Heart left ventricle (tissue), 16 donors: ENCODE data around the gene MAPK11. TPM values are rescaled to one million over a fixed set of nuclear protein-coding genes. Genes with fewer than 3 reads are reported as not detected.

ENCODE experiments used
- ATAC-seq, 4 donors: fragments of 200-7000 bp; cut with Tn5 transposase; one replicate each; pipeline ENCODE4 v1.9.1; 2020 to 2022; ENCODE audit warnings: moderate library complexity in 4 of 4, mild to moderate bottlenecking in 3 of 4, moderate number of reproducible peaks in 1 of 4
- DNase-seq, 5 donors: peaks; one replicate each; pipeline ENCODE4 v3.0.0-alpha.2; 2020
- H3K27ac ChIP-seq, 12 donors: fragments of 200-600 bp; sonication (generic) in 4 of 12; one replicate each; pipeline versions ENCODE4 v1.5.0 to v1.8.0; 2016 to 2022; ENCODE audit warnings: mild to moderate bottlenecking in 2 of 12
- H3K27me3 ChIP-seq, 9 donors: fragments of 200-600 bp; sonication (generic) in 2 of 9; one replicate each; pipeline versions ENCODE4 v1.5.1 to v1.8.0; 2016 to 2022; ENCODE audit warnings: mild to moderate bottlenecking in 3 of 9
- H3K36me3 ChIP-seq, 9 donors: fragments of 200-600 bp; sonication (generic) in 2 of 9; one replicate each; pipeline versions ENCODE4 v1.5.0 to v1.8.0; 2018 to 2022; ENCODE audit warnings: mild to moderate bottlenecking in 2 of 9
- H3K4me1 ChIP-seq, 12 donors: fragments of 200-600 bp; sonication (generic) in 4 of 12; one replicate each; pipeline versions ENCODE4 v1.5.0 to v1.8.0; 2016 to 2022; ENCODE audit warnings: mild to moderate bottlenecking in 3 of 12
- H3K4me3 ChIP-seq, 12 donors: fragments of 200-600 bp; sonication (generic) in 4 of 12; one replicate each; pipeline versions ENCODE4 v1.5.0 to v1.8.0; 2017 to 2022; ENCODE audit warnings: mild to moderate bottlenecking in 9 of 12, moderate library complexity in 4 of 12
- H3K9me3 ChIP-seq, 12 donors: fragments of 200-600 bp; sonication (generic) in 4 of 12; one replicate each; pipeline versions ENCODE4 v1.5.0 to v1.8.0; 2016 to 2022; ENCODE audit warnings: mild to moderate bottlenecking in 1 of 12
- CTCF ChIP-seq, 12 donors: fragments of 200-600 bp; sonication (generic) in 4 of 12; IDR thresholded peaks; one replicate each; pipeline versions ENCODE4 v1.5.0 to v1.8.0; 2018 to 2022; ENCODE audit warnings: antibody characterized with exemption in 12 of 12, mild to moderate bottlenecking in 5 of 12
- POLR2A ChIP-seq, 2 donors: fragments of 450-650 bp; IDR thresholded peaks; one replicate each; pipeline ENCODE4 v1.6.1; 2017; ENCODE audit warnings: antibody characterized with exemption in 2 of 2, mild to moderate bottlenecking in 2 of 2, moderate library complexity in 2 of 2
- WGBS, 4 donors: extraction: QIAGEN DNeasy Blood & Tissue Kit in 2 of 4; methylation state at CpG; one replicate each; pipeline versions ENCODE4 v1.1.5 to v1.1.7; 2013 to 2018; 5-methylcytosine and 5-hydroxymethylcytosine counted together
- intact Hi-C, 10 donors: fragments of 100-400 bp; cut with DNase I; formaldehyde crosslinking; loops; one replicate each; pipeline versions ENCODE4 v1.11.1 to v1.14.2; 2022
- polyA plus RNA-seq, 2 donors: library from polyadenylated mRNA; stranded (reverse); fragments of 200-250 nt; gene quantifications; one replicate each; pipeline ENCODE4 v1.2.3, GENCODE V29; 2013
- total RNA-seq, 9 donors: library from RNA; depleted of rRNA in 2 of 9; stranded (reverse); fragments of >200 nt in 2 of 9; fragmentation: NEBNext Ultra II Directional in 3 of 9; extraction: Animal tissue kit (Norgen Biotek cat#: 25700) in 3 of 9; gene quantifications; one replicate each; pipeline versions ENCODE4 v1.1.0 to v1.2.4, GENCODE V29; 2016 to 2023
- donor health status: ischemic (EF 13 %, LVEDD 7.1; RV severe dilation, severe dysfunction).
- donor health status: healthy with polysubstance abuse.
- donor health status: DM: no; HTN: yes; CAD: no.
- donor health status: DM: no; HTN: no; CAD: no.
- donor health status: ischemic (EF 25% LVEDD 6.9; RV normal size, moderate dysfunction).
- donor health status: ischemic (EF 25% LVEDD 5.7; RV mildly dilated, moderate dysfunction).
- donor health status: healthy.
- donor health status: DM: yes; HTN: yes; CAD: no.
- donor health status: ischemic (EF 35%, LVEDD 5.7; RV mildly dilated, moderate dysfunction).
- donor health status: nonischemic (EF 11% LVEDD 7.7; RV severe dilation, severe dysfunction).
- donor health status: DM: yes; HTN: yes; CAD: no.
- donor health status: PGD.
- donor health status: ischemic (EF 29% LVEDD 5.4; RV normal size, mild dysfunction).
- donor health status: nonischemic (EF 23%, LVEDD 6.1; RV moderate dilation, normal function).

Gene MAPK11
- total and polyA plus RNA-seq, 11 donors: 5.0 to 12.1 (median 7.5) TPM

- H3K4me3 ChIP-seq: no peak overlapping the region
- no peaks in the 10 kb centered on the region for H3K9me3 ChIP-seq
- intact Hi-C loops: no loop called here
- H3K27ac ChIP-seq: peak overlapping the region in 6 of 12 donors; percentile 7 to 50 (median 36)
- peaks cover 0 to 95% (median 90%) of the 10 kb centered on the region in 9 donors for H3K36me3 ChIP-seq
- no peaks in the 10 kb centered on the region for H3K27me3 ChIP-seq
- TF ChIP-seq CTCF (IDR thresholded peaks at IDR 0.05) (no peak), POLR2A (IDR thresholded peaks at IDR 0.05) (no peak)
- ATAC-seq (no peak), DNase-seq (no peak)
- WGBS, 4 donors: 93 to 98% (median 96%) methylated on average over 8 to 36 of the region's 36 CpGs
- peaks cover 0 to 15% (median 1%) of the 10 kb centered on the region in 12 donors for H3K4me1 ChIP-seq
Observed at GRCh38 chr22:50281384-50281760, 11.2 kb upstream of the MAPK11 start.

- no peak overlapping the region for H3K4me3 ChIP-seq
- ATAC-seq (no peak), DNase-seq (no peak)
- no peaks in the 10 kb centered on the region for H3K9me3 ChIP-seq
- H3K4me1 ChIP-seq: peaks cover 0 to 15% (median 1%) of the 10 kb centered on the region in 12 donors
- TF ChIP-seq POLR2A (IDR thresholded peaks at IDR 0.05): no peak
- TF ChIP-seq CTCF (IDR thresholded peaks at IDR 0.05): no peak
- no peaks in the 10 kb centered on the region for H3K27me3 ChIP-seq
- intact Hi-C loops: no loop called here
- WGBS, 4 donors: 94 to 96% (median 95%) methylated on average over 31 to 47 of the region's 47 CpGs
- no peak overlapping the region for H3K27ac ChIP-seq
- H3K36me3 ChIP-seq: peaks cover 0 to 94% (median 88%) of the 10 kb centered on the region in 9 donors
Observed at GRCh38 chr22:50280708-50281383, 10.7 kb upstream of the MAPK11 start.

- ATAC-seq: no peak
- Histone ChIP-seq H3K27ac (no peak overlapping the region), H3K9me3 (no peaks in the 10 kb centered on the region), H3K36me3 (peaks cover 0 to 98% (median 92%) of the 10 kb centered on the region in 9 donors), H3K4me1 (peaks cover 0 to 15% (median 1%) of the 10 kb centered on the region in 12 donors), H3K4me3 (no peak overlapping the region), H3K27me3 (no peaks in the 10 kb centered on the region)
- DNase-seq: no peak
- TF ChIP-seq POLR2A (IDR thresholded peaks at IDR 0.05) (no peak), CTCF (IDR thresholded peaks at IDR 0.05) (no peak)
- intact Hi-C loops: no loop called here
- WGBS, 4 donors: 92 to 96% (median 95%) methylated on average over 31 to 38 of the region's 38 CpGs
Observed at GRCh38 chr22:50280022-50280707, 10.0 kb upstream of the MAPK11 start.

- TF ChIP-seq POLR2A (IDR thresholded peaks at IDR 0.05): no peak
- TF ChIP-seq CTCF (IDR thresholded peaks at IDR 0.05): no peak
- H3K27me3 ChIP-seq: no peaks in the 10 kb centered on the region
- intact Hi-C loops: loop anchor here in 4 of 10 donors (5.0 kb wide), 1 partner anchor 48 kb away; the partner anchor contains the start of gene DENND6B (in 4 of the 4)
- peaks cover 0 to 93% (median 87%) of the 10 kb centered on the region in 9 donors for H3K36me3 ChIP-seq
- H3K9me3 ChIP-seq: no peaks in the 10 kb centered on the region
- ATAC-seq (no peak), DNase-seq (no peak)
- WGBS, 4 donors: 91 to 95% (median 92%) methylated on average over 18 to 30 of the region's 30 CpGs
- no peak overlapping the region for H3K27ac ChIP-seq
- H3K4me1 ChIP-seq: peaks cover 0 to 17% (median 2%) of the 10 kb centered on the region in 12 donors
- no peak overlapping the region for H3K4me3 ChIP-seq
Observed at GRCh38 chr22:50278956-50279619, 8.9 kb upstream of the MAPK11 start.
